C4-2B (cell line): ENCODE results near the gene MAP2K2.

ENCODE experiments used
- H3K27ac ChIP-seq: fragments of 450-650 bp; 2 replicates; pipeline ENCODE4 v1.5.1; 2017
- CTCF ChIP-seq: fragments of 450-650 bp; conservative IDR thresholded peaks from 2 replicates; pipeline ENCODE4 v1.5.1; 2017; ENCODE audit warnings: mild to moderate bottlenecking
- ZFX ChIP-seq: fragments of 450-650 bp; IDR thresholded peaks from 2 replicates; pipeline ENCODE4 v1.6.1; 2017

Gene MAP2K2

GRCh38 chr19:4080473-4080872 is 43.4 kb downstream of the MAP2K2 start:
- H3K27ac ChIP-seq, result no peak overlapping the region
- no peak for TF ChIP-seq ZFX
- TF ChIP-seq CTCF, result no peak

GRCh38 chr19:4077800-4078684 is 45.9 kb downstream of the MAP2K2 start:
- no peak overlapping the region for H3K27ac ChIP-seq
- TF ChIP-seq ZFX, result no peak

- H3K27ac ChIP-seq, result no peak overlapping the region
- no peak for TF ChIP-seq ZFX
- no peak for TF ChIP-seq CTCF
Measured at GRCh38 chr19:4077007-4077374, 46.9 kb downstream of the MAP2K2 start.

GRCh38 chr19:4075373-4075772 is 48.5 kb downstream of the MAP2K2 start:
- TF ChIP-seq ZFX (no peak), CTCF (no peak)
- H3K27ac ChIP-seq, result no peak overlapping the region

- no peak overlapping the region for H3K27ac ChIP-seq
- TF ChIP-seq ZFX, result no peak
- no peak for TF ChIP-seq CTCF
Measured at GRCh38 chr19:4071610-4072009, 52.3 kb downstream of the MAP2K2 start.

- TF ChIP-seq ZFX (no peak), CTCF (no peak)
- H3K27ac ChIP-seq, result no peak overlapping the region
Measured at GRCh38 chr19:4069331-4069959, 54.5 kb downstream of the MAP2K2 start.

- no peak overlapping the region for H3K27ac ChIP-seq
- no peak for TF ChIP-seq CTCF
- TF ChIP-seq ZFX, result no peak
Measured at GRCh38 chr19:4068047-4068966, 55.6 kb downstream of the MAP2K2 start.
